CD4-positive, CD25-positive, alpha-beta regulatory T cell (primary cell): Measurements from ENCODE around the gene PRDM11. TPM values are rescaled to one million over a fixed set of nuclear protein-coding genes. Genes with fewer than 3 reads are reported as not detected.

Source experiments
- ATAC-seq, 2 donors: fragments of 150-1000 bp; cut with Tn5 transposase; one replicate each; pipeline ENCODE4 v1.10.0; 2021; ENCODE audit warnings: low read depth in 2 of 2, moderate number of reproducible peaks in 2 of 2, moderate library complexity in 1 of 2
- DNase-seq, 3 donors: peaks; one replicate each; pipeline versions ENCODE4 v3.0.0 to v3.0.0-alpha.2; 2012 to 2022; ENCODE audit warnings: mixed read lengths in 1 of 3
- H3K27ac ChIP-seq: one replicate; pipeline ENCODE4 v1.7.0; 2013; ENCODE audit warnings: mild to moderate bottlenecking, low read length; ENCODE audit not compliant: insufficient read depth, poor library complexity, severe bottlenecking
- H3K27me3 ChIP-seq: one replicate; pipeline ENCODE4 v1.7.0; 2013; ENCODE audit warnings: low read length; ENCODE audit not compliant: control insufficient read depth, insufficient read depth
- H3K36me3 ChIP-seq: one replicate; pipeline ENCODE4 v1.7.0; 2013; ENCODE audit warnings: mild to moderate bottlenecking, low read length, moderate library complexity; ENCODE audit not compliant: control insufficient read depth, insufficient read depth
- H3K4me1 ChIP-seq: 2 replicates; pipeline ENCODE4 v1.7.0; 2013; ENCODE audit warnings: mild to moderate bottlenecking, low read length; ENCODE audit not compliant: insufficient read depth, control insufficient read depth, poor library complexity, severe bottlenecking
- H3K4me3 ChIP-seq: one replicate; pipeline ENCODE4 v1.7.0; 2013; ENCODE audit warnings: low read depth, mild to moderate bottlenecking, low read length, moderate library complexity
- H3K9me3 ChIP-seq, 2 experiments: 1 replicate in 1 of 2; 2 replicates in 1 of 2; pipeline ENCODE4 v1.7.0; 2013; ENCODE audit warnings: low read length in 2 of 2, mild to moderate bottlenecking in 1 of 2, moderate library complexity in 1 of 2; ENCODE audit not compliant: control insufficient read depth in 2 of 2
- H3K27ac Mint-ChIP-seq, 3 donors: one replicate each; pipeline ENCODE4 v1.8.0; 2020 to 2022; ENCODE audit warnings: mild to moderate bottlenecking in 3 of 3, mixed read lengths in 3 of 3, moderate library complexity in 2 of 3
- H3K27me3 Mint-ChIP-seq: one replicate; pipeline ENCODE4 v1.8.0; 2022; ENCODE audit warnings: mild to moderate bottlenecking, mixed read lengths
- H3K36me3 Mint-ChIP-seq: one replicate; pipeline ENCODE4 v1.8.0; 2020; ENCODE audit warnings: mixed read lengths
- H3K4me1 Mint-ChIP-seq, 4 donors: one replicate each; pipeline ENCODE4 v1.8.0; 2020 to 2022; ENCODE audit warnings: mixed read lengths in 4 of 4, mild to moderate bottlenecking in 1 of 4
- H3K4me3 Mint-ChIP-seq, 4 donors: one replicate each; pipeline ENCODE4 v1.8.0; 2020 to 2022; ENCODE audit warnings: mild to moderate bottlenecking in 4 of 4, mixed read lengths in 4 of 4, moderate library complexity in 3 of 4
- H3K9me3 Mint-ChIP-seq, 7 donors: one replicate each; pipeline ENCODE4 v1.8.0; 2020 to 2022; ENCODE audit warnings: mixed read lengths in 7 of 7, mild to moderate bottlenecking in 3 of 7, moderate library complexity in 2 of 7
- polyA plus RNA-seq, 4 donors: library from polyadenylated mRNA; unstranded; fragments of 300-500 nt; fragmentation: Illumina TruSeq; gene quantifications; one replicate each; pipeline ENCODE4 v1.2.3, GENCODE V29; 2021
- total RNA-seq: library from RNA; stranded (reverse); gene quantifications from one replicate; pipeline ENCODE4 v1.2.3, GENCODE V29; 2022

The PRDM11 gene
- total and polyA plus RNA-seq, 5 donors from 2014 or later = 0.37 to 9.0 (median 0.65) TPM

DNA sequence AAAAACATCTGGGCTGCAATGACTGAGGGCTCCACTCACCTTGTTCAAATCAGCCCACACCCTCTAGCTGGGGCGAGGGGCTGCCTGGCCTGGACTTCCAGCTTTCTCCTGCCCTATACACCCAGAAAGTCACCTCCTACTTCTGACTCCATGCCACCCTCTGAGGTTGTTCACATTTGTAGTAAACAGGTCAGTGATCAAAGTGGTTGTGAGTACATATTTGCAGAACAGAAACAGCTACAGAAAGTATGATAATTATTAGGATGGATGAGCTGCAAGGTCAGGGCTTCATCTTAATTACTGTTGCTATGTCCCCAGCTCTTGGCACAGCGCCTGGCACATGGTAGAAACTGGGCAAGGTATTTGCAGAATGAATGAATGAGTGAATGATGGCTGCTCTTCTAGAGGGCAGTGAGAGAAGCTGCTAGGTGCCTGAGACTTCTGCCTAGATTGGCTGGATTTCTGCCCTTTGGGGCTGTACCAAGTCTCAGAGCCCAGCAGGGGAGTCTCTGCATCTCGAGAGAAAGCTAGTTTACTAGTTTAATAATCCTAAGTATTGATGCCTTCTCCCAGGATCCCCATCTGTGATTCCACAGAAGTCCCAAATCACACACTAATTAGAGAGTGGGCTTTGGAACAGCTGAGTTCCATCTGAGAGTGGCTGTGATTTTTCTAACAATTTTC lies 103.7 kb downstream of the PRDM11 start:
- H3K4me3 Mint-ChIP-seq = no peak overlapping the region
- Histone ChIP-seq H3K27me3 (peaks cover 8% of the 10 kb centered on the region), H3K27ac (no peak overlapping the region), H3K4me3 (no peak overlapping the region), H3K36me3 (no peaks in the 10 kb centered on the region), H3K9me3 (no peaks in the 10 kb centered on the region), H3K4me1 (no peaks in the 10 kb centered on the region)
- H3K9me3 Mint-ChIP-seq = no peaks in the 10 kb centered on the region
- no peak for DNase-seq
- H3K27me3 Mint-ChIP-seq = peaks cover 29% of the 10 kb centered on the region
- no peaks in the 10 kb centered on the region for H3K36me3 Mint-ChIP-seq
- H3K27ac Mint-ChIP-seq = no peak overlapping the region
- no peak for ATAC-seq
- peaks cover 0 to 3% (median 0%) of the 10 kb centered on the region in 4 donors for H3K4me1 Mint-ChIP-seq

DNA sequence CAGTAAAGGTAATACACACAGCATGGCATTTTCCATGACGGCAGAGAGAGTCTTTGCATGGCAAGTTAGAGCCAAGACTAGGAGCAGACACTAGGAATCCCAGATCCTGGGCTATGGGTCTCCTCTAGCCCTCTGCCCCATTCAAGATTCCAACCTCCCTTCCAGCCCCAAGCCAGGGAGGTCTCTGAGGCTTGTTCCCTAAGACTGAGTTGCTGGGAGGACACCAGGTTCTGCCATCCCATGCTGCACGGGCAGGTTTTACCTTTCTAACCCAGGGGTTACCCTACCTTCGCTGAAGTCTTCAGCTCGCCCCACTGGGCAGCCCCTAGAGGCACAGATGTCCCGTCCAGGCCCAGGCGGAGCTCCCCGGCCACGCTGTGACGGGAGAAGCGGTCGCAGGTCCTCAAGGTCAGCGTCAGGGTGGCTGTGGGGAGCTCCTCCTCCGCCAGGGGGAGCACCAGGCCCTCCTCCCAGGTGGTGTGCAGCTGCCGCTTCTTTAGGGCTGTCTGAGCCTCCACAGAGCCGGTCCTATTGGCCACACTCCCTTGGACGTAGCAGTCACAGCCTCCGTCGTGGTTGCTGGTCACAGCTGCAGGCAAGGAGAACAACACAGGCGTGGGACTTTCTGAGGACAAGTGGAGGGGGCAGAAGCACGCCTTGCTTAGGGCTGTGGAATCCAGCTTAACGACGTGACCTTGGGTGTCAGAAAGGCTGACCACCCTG lies 105.9 kb downstream of the PRDM11 start:
- ATAC-seq (no peak), DNase-seq (peak in 1 of 3 donors; percentile 17)
- Histone ChIP-seq H3K36me3 (no peaks in the 10 kb centered on the region), H3K27ac (no peak overlapping the region), H3K4me1 (no peaks in the 10 kb centered on the region), H3K4me3 (no peak overlapping the region), H3K9me3 (no peaks in the 10 kb centered on the region), H3K27me3 (peaks cover 5% of the 10 kb centered on the region)
- H3K27me3 Mint-ChIP-seq = peaks cover 29% of the 10 kb centered on the region
- H3K4me3 Mint-ChIP-seq = no peak overlapping the region
- no peaks in the 10 kb centered on the region for H3K9me3 Mint-ChIP-seq
- no peaks in the 10 kb centered on the region for H3K36me3 Mint-ChIP-seq
- H3K27ac Mint-ChIP-seq = no peak overlapping the region
- peaks cover 0 to 3% (median 0%) of the 10 kb centered on the region in 4 donors for H3K4me1 Mint-ChIP-seq

GRCh38 chr11:45252877-45253276 lies 106.4 kb downstream of the PRDM11 start:
- Mint-ChIP-seq H3K27me3 (peaks cover 25% of the 10 kb centered on the region), H3K9me3 (no peaks in the 10 kb centered on the region)

GRCh38 chr11:45253640-45254039 lies 107.2 kb downstream of the PRDM11 start:
- H3K27ac Mint-ChIP-seq = no peak overlapping the region
- H3K4me3 Mint-ChIP-seq = no peak overlapping the region
- H3K27me3 Mint-ChIP-seq = peaks cover 20% of the 10 kb centered on the region
- H3K27me3 ChIP-seq = peaks cover 2% of the 10 kb centered on the region
- H3K4me3 ChIP-seq = no peak overlapping the region
- ATAC-seq (no peak), DNase-seq (no peak)
- H3K4me1 ChIP-seq = no peaks in the 10 kb centered on the region
- no peaks in the 10 kb centered on the region for H3K9me3 ChIP-seq
- H3K36me3 ChIP-seq = no peaks in the 10 kb centered on the region
- no peaks in the 10 kb centered on the region for H3K36me3 Mint-ChIP-seq
- H3K27ac ChIP-seq = no peak overlapping the region
- no peaks in the 10 kb centered on the region for H3K9me3 Mint-ChIP-seq
- H3K4me1 Mint-ChIP-seq = peaks cover 0 to 3% (median 0%) of the 10 kb centered on the region in 4 donors

More at GRCh38 chr11:45252877-45253276, 106.4 kb downstream of the PRDM11 start:
- Mint-ChIP-seq H3K4me1 (peaks cover 0 to 3% (median 0%) of the 10 kb centered on the region in 4 donors), H3K27ac (no peak overlapping the region), H3K36me3 (no peaks in the 10 kb centered on the region), H3K4me3 (no peak overlapping the region)
- ATAC-seq = no peak
- H3K36me3 ChIP-seq = no peaks in the 10 kb centered on the region
- DNase-seq = no peak
- H3K4me3 ChIP-seq = no peak overlapping the region
- no peak overlapping the region for H3K27ac ChIP-seq
- no peaks in the 10 kb centered on the region for H3K4me1 ChIP-seq
- no peaks in the 10 kb centered on the region for H3K9me3 ChIP-seq
- peaks cover 2% of the 10 kb centered on the region for H3K27me3 ChIP-seq

DNA sequence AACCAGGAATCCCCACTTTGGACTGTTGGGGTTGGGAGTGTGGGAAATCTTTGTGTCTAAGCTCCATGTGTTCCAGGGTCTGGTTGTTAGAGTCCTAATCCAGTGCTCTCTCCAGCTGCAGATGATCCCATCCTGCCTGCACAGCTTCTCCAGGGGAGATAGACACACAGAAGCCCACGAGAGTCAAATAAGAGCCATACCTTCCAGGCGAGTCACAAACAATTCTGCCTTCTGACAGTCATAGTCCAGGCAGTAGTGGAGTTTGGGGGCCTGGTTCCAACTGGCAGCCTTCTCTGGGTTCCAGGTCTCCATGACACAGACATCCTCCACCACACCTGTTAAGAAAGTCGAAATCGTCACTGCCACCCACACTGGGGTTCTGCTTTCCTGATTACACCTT lies 107.6 kb downstream of the PRDM11 start:
- ATAC-seq (no peak), DNase-seq (no peak)
- Histone ChIP-seq H3K27ac (no peak overlapping the region), H3K4me1 (no peaks in the 10 kb centered on the region), H3K36me3 (no peaks in the 10 kb centered on the region), H3K4me3 (no peak overlapping the region), H3K27me3 (peaks cover 2% of the 10 kb centered on the region), H3K9me3 (no peaks in the 10 kb centered on the region)
- no peak overlapping the region for H3K27ac Mint-ChIP-seq
- peaks cover 16% of the 10 kb centered on the region for H3K27me3 Mint-ChIP-seq
- H3K4me3 Mint-ChIP-seq = no peak overlapping the region
- H3K4me1 Mint-ChIP-seq = no peaks in the 10 kb centered on the region
- no peaks in the 10 kb centered on the region for H3K9me3 Mint-ChIP-seq
- no peaks in the 10 kb centered on the region for H3K36me3 Mint-ChIP-seq

- no peaks in the 10 kb centered on the region for H3K9me3 Mint-ChIP-seq
- peaks cover 2% of the 10 kb centered on the region for H3K27me3 ChIP-seq
- no peaks in the 10 kb centered on the region for H3K36me3 Mint-ChIP-seq
- H3K4me3 ChIP-seq = no peak overlapping the region
- ATAC-seq = no peak
- no peak overlapping the region for H3K4me3 Mint-ChIP-seq
- no peak overlapping the region for H3K27ac ChIP-seq
- H3K27ac Mint-ChIP-seq = no peak overlapping the region
- peaks cover 10% of the 10 kb centered on the region for H3K27me3 Mint-ChIP-seq
- no peaks in the 10 kb centered on the region for H3K4me1 ChIP-seq
- no peak for DNase-seq
- H3K4me1 Mint-ChIP-seq = no peaks in the 10 kb centered on the region
- H3K9me3 ChIP-seq = no peaks in the 10 kb centered on the region
- H3K36me3 ChIP-seq = no peaks in the 10 kb centered on the region
These were observed 112.6 kb downstream of the PRDM11 start for GRCh38 chr11:45258982-45259530.

- H3K4me3 Mint-ChIP-seq = no peak overlapping the region
- no peak overlapping the region for H3K27ac ChIP-seq
These were observed 113.2 kb downstream of the PRDM11 start for GRCh38 chr11:45259592-45259991.

More at GRCh38 chr11:45259592-45259991, 113.2 kb downstream of the PRDM11 start:
- Histone ChIP-seq H3K4me1 (no peaks in the 10 kb centered on the region), H3K36me3 (no peaks in the 10 kb centered on the region), H3K9me3 (no peaks in the 10 kb centered on the region), H3K27me3 (peaks cover 2% of the 10 kb centered on the region), H3K4me3 (no peak overlapping the region)
- no peaks in the 10 kb centered on the region for H3K9me3 Mint-ChIP-seq
- H3K27ac Mint-ChIP-seq = no peak overlapping the region
- ATAC-seq (no peak), DNase-seq (no peak)
- H3K36me3 Mint-ChIP-seq = no peaks in the 10 kb centered on the region
- H3K4me1 Mint-ChIP-seq = no peaks in the 10 kb centered on the region
- peaks cover 10% of the 10 kb centered on the region for H3K27me3 Mint-ChIP-seq
